Smooth muscle cell (in vitro differentiated cells): ENCODE results near the gene CCL14. TPM values are rescaled to one million over a fixed set of nuclear protein-coding genes. Genes with fewer than 3 reads are reported as not detected.
"Not testable (repeated sequence)": the region's sequence is repeated elsewhere in the genome, so short reads cannot be mapped to it uniquely, and the experiment has no call there.

Experiments
- DNase-seq: peaks from one replicate; lab custom pipeline; 2025; ENCODE audit not compliant: unreplicated experiment; lab: John Stamatoyannopoulos, UW
- H2AFZ ChIP-seq: fragments of 200-600 bp; sonication (generic); 2 replicates; pipeline ENCODE4 v1.6.0; 2016; ENCODE audit warnings: antibody characterized with exemption, low read depth, mild to moderate bottlenecking
- H3F3A ChIP-seq: fragments of 200-600 bp; sonication (generic); 2 replicates; pipeline ENCODE4 v1.6.0; 2017; ENCODE audit warnings: antibody characterized with exemption, low read depth
- H3K27ac ChIP-seq: fragments of 200-600 bp; sonication (generic); 2 replicates; pipeline ENCODE4 v1.5.1; 2016; ENCODE audit warnings: low read depth, mild to moderate bottlenecking
- H3K27me3 ChIP-seq: fragments of 200-600 bp; sonication (generic); 2 replicates; pipeline ENCODE4 v1.6.1; 2016; ENCODE audit warnings: low read depth, mild to moderate bottlenecking
- H3K36me3 ChIP-seq: fragments of 200-600 bp; sonication (generic); 2 replicates; pipeline ENCODE4 v1.5.1; 2016; ENCODE audit warnings: low read depth
- H3K4me1 ChIP-seq: fragments of 200-600 bp; sonication (generic); 2 replicates; pipeline ENCODE4 v1.5.1; 2016; ENCODE audit warnings: low read depth
- H3K4me2 ChIP-seq: fragments of 200-600 bp; sonication (generic); 2 replicates; pipeline ENCODE4 v1.6.0; 2016; ENCODE audit warnings: mild to moderate bottlenecking
- H3K4me3 ChIP-seq: fragments of 200-600 bp; sonication (generic); 2 replicates; pipeline ENCODE4 v1.5.1; 2016; ENCODE audit warnings: mild to moderate bottlenecking
- H3K79me2 ChIP-seq: fragments of 200-600 bp; sonication (generic); 2 replicates; pipeline ENCODE4 v1.6.0; 2016; ENCODE audit warnings: low read depth, mild to moderate bottlenecking
- H3K9ac ChIP-seq: fragments of 200-600 bp; sonication (generic); 2 replicates; pipeline ENCODE4 v1.6.0; 2016; ENCODE audit warnings: low read depth
- H3K9me3 ChIP-seq: fragments of 200-600 bp; sonication (generic); replicated peaks from 2 replicates; pipeline ENCODE4 v1.5.1; 2016; ENCODE audit warnings: low read depth
- H4K20me1 ChIP-seq: fragments of 200-600 bp; sonication (generic); 2 replicates; pipeline ENCODE4 v1.6.0; 2016; ENCODE audit warnings: low read depth
- WGBS: methylation state at CpG from one replicate; pipeline ENCODE4 v1.1.7; 2016; ENCODE audit warnings: low lambda C conversion rate; 5-methylcytosine and 5-hydroxymethylcytosine counted together
- polyA plus RNA-seq: library from polyadenylated mRNA; unstranded; fragments of >200 nt; fragmentation: Nextera tagmentation; extraction: Ambion mirVana; gene quantifications from 2 replicates; pipeline ENCODE4 v1.2.1, GENCODE V29; 2016
- total RNA-seq: library from RNA; depleted of rRNA; stranded (reverse); fragments of >200 nt; gene quantifications from 2 replicates; pipeline ENCODE4 v1.2.3, GENCODE V29; 2014
- TF ChIP-seq, protein P1 (sequence below): fragments of 200-600 bp; sonication (generic); IDR thresholded peaks from 2 replicates; pipeline ENCODE4 v1.5.1; 2017; ENCODE audit warnings: borderline replicate concordance, mild to moderate bottlenecking, antibody characterized with exemption; ENCODE audit not compliant: insufficient read depth, poor library complexity, severe bottlenecking

CCL14 gene
- total and polyA plus RNA-seq, 2 experiments from 2014 or later = not detected

- no peak overlapping the region for H3K4me2 ChIP-seq
- H4K20me1 ChIP-seq = no peaks in the 10 kb centered on the region
- H3K9ac ChIP-seq = no peak overlapping the region
- H3K79me2 ChIP-seq = no peaks in the 10 kb centered on the region
- no peaks in the 10 kb centered on the region for H3K36me3 ChIP-seq
- no peak for DNase-seq
- no peak overlapping the region for H3K27ac ChIP-seq
- no peaks in the 10 kb centered on the region for H3K9me3 ChIP-seq
- peaks cover 13% of the 10 kb centered on the region for H3K27me3 ChIP-seq
- 96% methylated on average over 1 of the region's 1 CpG for WGBS
- H3K4me3 ChIP-seq = no peak overlapping the region
- H3F3A ChIP-seq = no peaks in the 10 kb centered on the region
- H2AFZ ChIP-seq = no peak overlapping the region
- no peaks in the 10 kb centered on the region for H3K4me1 ChIP-seq
- TF ChIP-seq, protein P1, sequence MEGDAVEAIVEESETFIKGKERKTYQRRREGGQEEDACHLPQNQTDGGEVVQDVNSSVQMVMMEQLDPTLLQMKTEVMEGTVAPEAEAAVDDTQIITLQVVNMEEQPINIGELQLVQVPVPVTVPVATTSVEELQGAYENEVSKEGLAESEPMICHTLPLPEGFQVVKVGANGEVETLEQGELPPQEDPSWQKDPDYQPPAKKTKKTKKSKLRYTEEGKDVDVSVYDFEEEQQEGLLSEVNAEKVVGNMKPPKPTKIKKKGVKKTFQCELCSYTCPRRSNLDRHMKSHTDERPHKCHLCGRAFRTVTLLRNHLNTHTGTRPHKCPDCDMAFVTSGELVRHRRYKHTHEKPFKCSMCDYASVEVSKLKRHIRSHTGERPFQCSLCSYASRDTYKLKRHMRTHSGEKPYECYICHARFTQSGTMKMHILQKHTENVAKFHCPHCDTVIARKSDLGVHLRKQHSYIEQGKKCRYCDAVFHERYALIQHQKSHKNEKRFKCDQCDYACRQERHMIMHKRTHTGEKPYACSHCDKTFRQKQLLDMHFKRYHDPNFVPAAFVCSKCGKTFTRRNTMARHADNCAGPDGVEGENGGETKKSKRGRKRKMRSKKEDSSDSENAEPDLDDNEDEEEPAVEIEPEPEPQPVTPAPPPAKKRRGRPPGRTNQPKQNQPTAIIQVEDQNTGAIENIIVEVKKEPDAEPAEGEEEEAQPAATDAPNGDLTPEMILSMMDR = no peak
These were observed 12.2 kb upstream of the CCL14 start for GRCh38 chr17:35998756-35999155.

GRCh38 chr17:35998018-35998545 lies 11.6 kb upstream of the CCL14 start:
- WGBS = 88% methylated on average over 11 of the region's 11 CpGs
- Histone ChIP-seq H3F3A (no peaks in the 10 kb centered on the region), H3K79me2 (no peaks in the 10 kb centered on the region), H3K36me3 (no peaks in the 10 kb centered on the region), H2AFZ (no peak overlapping the region), H3K9me3 (no peaks in the 10 kb centered on the region), H3K27me3 (peaks cover 13% of the 10 kb centered on the region), H3K27ac (no peak overlapping the region), H3K4me3 (no peak overlapping the region), H4K20me1 (no peaks in the 10 kb centered on the region), H3K4me2 (no peak overlapping the region), H3K4me1 (no peaks in the 10 kb centered on the region), H3K9ac (no peak overlapping the region)
- TF ChIP-seq, protein P1 = no peak
- no peak for DNase-seq

DNA sequence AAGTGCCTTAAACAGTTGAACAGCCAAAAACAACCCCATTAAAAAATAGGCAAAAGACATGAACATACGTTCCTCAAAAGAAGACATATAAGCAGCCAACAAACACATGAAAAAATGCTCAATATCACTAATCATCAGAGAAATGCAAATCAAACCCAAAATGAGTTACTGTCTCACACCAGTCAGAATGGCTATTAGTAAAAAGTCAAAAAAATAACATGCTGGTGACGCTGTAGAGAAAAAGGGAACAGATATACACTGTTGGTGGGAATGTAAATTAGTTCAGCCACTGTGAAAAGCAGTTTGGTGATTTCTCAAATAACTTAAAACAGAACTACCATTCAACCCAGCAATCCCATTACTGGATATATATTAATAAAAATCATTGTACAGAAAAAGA lies 8.8 kb upstream of the CCL14 start:
- not testable (repeated sequence) for DNase-seq, H3K79me2 ChIP-seq, H3K9ac ChIP-seq, H3K4me1 ChIP-seq, H3F3A ChIP-seq, H3K4me3 ChIP-seq, H2AFZ ChIP-seq, H3K9me3 ChIP-seq, H4K20me1 ChIP-seq, H3K36me3 ChIP-seq, H3K27ac ChIP-seq, H3K4me2 ChIP-seq
- H3K27me3 ChIP-seq = peaks cover 13% of the 10 kb centered on the region
- 70% methylated on average over 2 of the region's 2 CpGs for WGBS

DNA sequence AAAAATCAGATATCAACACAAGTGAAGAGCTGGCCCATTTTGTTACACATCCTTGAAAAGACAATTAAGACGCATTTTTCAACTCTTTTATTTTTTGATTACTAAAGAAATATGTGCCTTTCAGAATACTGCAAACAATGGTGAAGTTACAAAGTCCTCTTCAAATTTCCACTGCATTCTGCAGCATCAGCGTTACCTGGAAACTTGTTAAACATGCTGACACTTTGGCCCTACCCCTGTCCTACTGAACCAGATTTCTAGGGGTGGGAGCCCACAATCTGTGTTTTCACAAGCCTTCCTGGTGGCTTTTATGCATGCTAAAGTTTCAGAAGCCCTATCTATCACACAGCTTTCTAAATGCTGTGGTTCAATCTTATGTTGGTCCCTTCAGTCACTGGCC lies 4.5 kb upstream of the CCL14 start:
- Histone ChIP-seq H3K79me2 (no peaks in the 10 kb centered on the region), H3K27me3 (no peaks in the 10 kb centered on the region), H2AFZ (no peak overlapping the region), H3K27ac (no peak overlapping the region), H3F3A (no peaks in the 10 kb centered on the region), H3K4me1 (no peaks in the 10 kb centered on the region), H3K36me3 (no peaks in the 10 kb centered on the region), H3K9me3 (no peaks in the 10 kb centered on the region), H3K4me2 (no peak overlapping the region), H3K4me3 (no peak overlapping the region), H3K9ac (no peak overlapping the region), H4K20me1 (no peaks in the 10 kb centered on the region)
- DNase-seq = no peak
- TF ChIP-seq, protein P1 = no peak
- WGBS = 88% methylated on average over 2 of the region's 2 CpGs
